Lower leg skin (tissue), 4 donors: ENCODE results near the gene BLOC1S4. TPM values are rescaled to one million over a fixed set of nuclear protein-coding genes. Genes with fewer than 3 reads are reported as not detected.
"Not testable (repeated sequence)": the region's sequence is repeated elsewhere in the genome, so short reads cannot be mapped to it uniquely, and the experiment has no call there.

Experiments
- DNase-seq, 2 donors: peaks; one replicate each; pipeline ENCODE4 v3.0.0-alpha.2; 2019; ENCODE audit warnings: low spot score in 2 of 2
- H3K4me3 ChIP-seq: fragments of 200-600 bp; sonication (generic); 2 replicates; pipeline ENCODE4 v1.5.1; 2017; ENCODE audit warnings: mild to moderate bottlenecking, low read depth; ENCODE audit not compliant: poor library complexity, severe bottlenecking
- POLR2A ChIP-seq, 2 donors: fragments of 450-650 bp; IDR thresholded peaks; one replicate each; pipeline ENCODE4 v1.6.1; 2016 to 2017; ENCODE audit warnings: antibody characterized with exemption in 2 of 2, mild to moderate bottlenecking in 1 of 2, moderate library complexity in 1 of 2
- WGBS, 2 donors: methylation state at CpG; one replicate each; pipeline ENCODE4 v1.1.5; 2018; 5-methylcytosine and 5-hydroxymethylcytosine counted together
- intact Hi-C: fragments of 100-400 bp; cut with DNase I; formaldehyde crosslinking; loops from one replicate; pipeline ENCODE4 v1.15.0; 2023; ENCODE audit warnings: low total_unique reads
- total RNA-seq, 4 donors: library from RNA; depleted of rRNA; stranded (reverse); fragments of >200 nt; gene quantifications; one replicate each; pipeline ENCODE4 v1.1.0, GENCODE V29; 2016
- TF ChIP-seq, protein P1 (sequence below), 3 donors: fragments of 450-650 bp; IDR thresholded peaks; one replicate each; pipeline ENCODE4 v1.5.1; 2016; ENCODE audit warnings: antibody characterized with exemption in 3 of 3, mild to moderate bottlenecking in 3 of 3, moderate library complexity in 2 of 3

Gene BLOC1S4, protein sequence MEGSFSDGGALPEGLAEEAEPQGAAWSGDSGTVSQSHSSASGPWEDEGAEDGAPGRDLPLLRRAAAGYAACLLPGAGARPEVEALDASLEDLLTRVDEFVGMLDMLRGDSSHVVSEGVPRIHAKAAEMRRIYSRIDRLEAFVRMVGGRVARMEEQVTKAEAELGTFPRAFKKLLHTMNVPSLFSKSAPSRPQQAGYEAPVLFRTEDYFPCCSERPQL
- total RNA-seq: 10 to 100 TPM; 17.9 to 24.3 (median 22.8) TPM

DNA sequence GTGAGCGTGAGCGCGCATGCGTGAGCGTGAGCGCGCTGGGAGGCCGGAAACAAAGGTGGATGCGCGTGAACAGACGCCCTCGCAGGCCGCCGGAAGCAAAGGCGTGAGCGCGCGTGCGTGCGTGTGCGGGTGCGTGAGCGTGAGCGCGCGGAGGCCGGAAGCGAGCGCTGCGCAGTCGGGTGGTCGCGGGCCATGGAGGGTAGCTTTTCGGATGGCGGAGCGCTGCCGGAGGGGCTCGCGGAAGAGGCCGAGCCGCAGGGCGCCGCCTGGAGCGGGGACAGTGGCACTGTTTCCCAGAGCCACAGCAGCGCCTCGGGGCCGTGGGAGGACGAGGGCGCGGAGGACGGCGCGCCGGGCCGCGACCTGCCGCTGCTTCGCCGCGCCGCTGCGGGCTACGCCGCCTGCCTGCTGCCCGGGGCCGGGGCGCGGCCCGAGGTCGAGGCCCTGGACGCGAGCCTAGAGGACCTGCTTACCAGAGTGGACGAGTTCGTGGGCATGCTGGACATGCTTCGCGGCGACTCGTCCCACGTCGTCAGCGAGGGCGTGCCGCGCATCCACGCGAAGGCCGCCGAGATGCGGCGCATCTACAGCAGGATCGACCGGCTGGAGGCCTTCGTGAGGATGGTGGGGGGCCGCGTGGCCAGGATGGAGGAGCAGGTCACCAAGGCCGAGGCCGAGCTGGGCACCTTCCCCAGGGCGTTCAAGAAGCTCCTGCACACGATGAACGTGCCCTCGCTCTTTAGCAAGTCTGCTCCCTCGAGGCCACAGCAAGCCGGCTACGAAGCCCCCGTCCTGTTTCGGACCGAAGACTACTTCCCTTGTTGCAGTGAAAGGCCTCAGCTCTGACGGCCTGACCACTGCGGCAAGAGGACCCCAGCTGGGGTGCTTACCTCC is at the start of gene BLOC1S4:
TSS of gene BLOC1S4 (plus strand) at position 157 of the 894 bp plus-strand sequence. CDS start at position 193, 36 bp downstream.
- intact Hi-C loops: no loop called here
- TF ChIP-seq, protein P1, sequence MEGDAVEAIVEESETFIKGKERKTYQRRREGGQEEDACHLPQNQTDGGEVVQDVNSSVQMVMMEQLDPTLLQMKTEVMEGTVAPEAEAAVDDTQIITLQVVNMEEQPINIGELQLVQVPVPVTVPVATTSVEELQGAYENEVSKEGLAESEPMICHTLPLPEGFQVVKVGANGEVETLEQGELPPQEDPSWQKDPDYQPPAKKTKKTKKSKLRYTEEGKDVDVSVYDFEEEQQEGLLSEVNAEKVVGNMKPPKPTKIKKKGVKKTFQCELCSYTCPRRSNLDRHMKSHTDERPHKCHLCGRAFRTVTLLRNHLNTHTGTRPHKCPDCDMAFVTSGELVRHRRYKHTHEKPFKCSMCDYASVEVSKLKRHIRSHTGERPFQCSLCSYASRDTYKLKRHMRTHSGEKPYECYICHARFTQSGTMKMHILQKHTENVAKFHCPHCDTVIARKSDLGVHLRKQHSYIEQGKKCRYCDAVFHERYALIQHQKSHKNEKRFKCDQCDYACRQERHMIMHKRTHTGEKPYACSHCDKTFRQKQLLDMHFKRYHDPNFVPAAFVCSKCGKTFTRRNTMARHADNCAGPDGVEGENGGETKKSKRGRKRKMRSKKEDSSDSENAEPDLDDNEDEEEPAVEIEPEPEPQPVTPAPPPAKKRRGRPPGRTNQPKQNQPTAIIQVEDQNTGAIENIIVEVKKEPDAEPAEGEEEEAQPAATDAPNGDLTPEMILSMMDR (IDR thresholded peaks at IDR 0.05): no peak
- TF ChIP-seq POLR2A (IDR thresholded peaks at IDR 0.05): peak in 1 of 2 donors; percentile 58
- 0 to 1% methylated on average over 53 to 60 of the region's 109 CpGs for WGBS, 2 donors
- H3K4me3 ChIP-seq: peak within 1 kb of the TSS; percentile 81
- DNase-seq: peak; percentile 79 to 95

- no peak for DNase-seq
- TF ChIP-seq POLR2A (IDR thresholded peaks at IDR 0.05): no peak
- TF ChIP-seq, protein P1 (IDR thresholded peaks at IDR 0.05): no peak
- 88 to 95% methylated on average over 11 of the region's 11 CpGs for WGBS, 2 donors
- intact Hi-C loops: no loop called here
- H3K4me3 ChIP-seq: no peak overlapping the region
These were observed 47.6 kb upstream of the BLOC1S4 start for GRCh38 chr4:6668391-6668790.

GRCh38 chr4:6671648-6672047 is 44.3 kb upstream of the BLOC1S4 start:
- TF ChIP-seq, protein P1 (IDR thresholded peaks at IDR 0.05): no peak
- no peak for TF ChIP-seq POLR2A (IDR thresholded peaks at IDR 0.05)
- intact Hi-C loops: no loop called here
- WGBS, 2 donors: 23 to 50% methylated on average over 1 of the region's 1 CpG
- no peak for DNase-seq
- no peak overlapping the region for H3K4me3 ChIP-seq

DNA sequence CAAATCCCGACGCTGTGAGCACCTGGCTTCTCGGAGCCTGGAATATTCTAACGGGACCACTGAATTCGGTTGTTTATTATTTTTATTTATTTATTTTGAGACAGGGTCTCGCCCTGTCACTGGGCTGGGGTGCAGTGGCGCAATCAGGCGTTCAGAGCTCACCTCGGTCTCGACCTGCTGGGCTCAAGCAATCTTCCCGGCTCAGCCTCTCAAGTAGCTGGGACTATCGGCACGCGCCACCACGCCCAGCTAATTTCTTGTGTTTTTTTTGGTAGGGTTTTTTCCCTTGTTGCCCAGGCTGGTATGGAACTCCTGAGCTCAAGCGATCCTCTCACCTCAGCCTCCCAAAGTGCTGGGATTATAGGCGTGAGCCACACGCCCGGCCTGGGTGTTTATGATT is 43.8 kb upstream of the BLOC1S4 start:
- H3K4me3 ChIP-seq: no peak overlapping the region
- intact Hi-C loops: no loop called here
- TF ChIP-seq POLR2A (IDR thresholded peaks at IDR 0.05): no peak
- TF ChIP-seq, protein P1 (IDR thresholded peaks at IDR 0.05): no peak
- WGBS, 2 donors: 93 to 96% methylated on average over 19 of the region's 19 CpGs
- DNase-seq: no peak

- DNase-seq, intact Hi-C loops, H3K4me3 ChIP-seq: not testable (repeated sequence)
- WGBS, 2 donors: 94 to 97% methylated on average over 20 to 29 of the region's 34 CpGs
These were observed 43.3 kb upstream of the BLOC1S4 start for GRCh38 chr4:6672541-6673190.

DNA sequence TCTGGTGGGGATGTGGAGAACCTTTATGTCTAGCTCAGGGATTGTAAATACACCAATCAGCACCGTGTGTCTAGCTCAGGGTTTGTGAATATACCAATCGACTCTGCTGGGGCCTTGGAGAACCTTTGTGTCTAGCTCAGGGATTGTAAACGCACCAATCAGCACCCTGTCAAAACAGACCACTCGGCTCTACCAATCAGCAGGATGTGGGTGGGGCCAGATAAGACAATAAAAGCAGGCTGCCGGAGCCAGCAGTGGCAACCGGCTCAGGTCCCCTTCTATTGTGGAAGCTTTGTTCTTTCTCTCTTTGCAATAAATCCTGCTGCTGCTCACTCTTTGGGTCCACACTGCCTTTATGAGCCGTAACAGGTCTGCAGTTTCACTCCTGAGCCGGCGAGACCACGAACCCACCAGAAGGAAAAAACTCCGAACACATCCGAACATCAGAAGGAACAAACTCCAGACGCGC is 42.7 kb upstream of the BLOC1S4 start:
- DNase-seq, intact Hi-C loops: not testable (repeated sequence)
- peak overlapping the region; percentile 10 for H3K4me3 ChIP-seq
- WGBS, 2 donors: 25 to 39% methylated on average over 14 of the region's 14 CpGs
